AML-193 (cell line): Measurements from ENCODE around the gene RFX2.

Experiments used
- DNase-seq, 2 experiments: peaks; one replicate each; lab custom pipeline; 2025; lab: John Stamatoyannopoulos, UW

RFX2 gene

DNA sequence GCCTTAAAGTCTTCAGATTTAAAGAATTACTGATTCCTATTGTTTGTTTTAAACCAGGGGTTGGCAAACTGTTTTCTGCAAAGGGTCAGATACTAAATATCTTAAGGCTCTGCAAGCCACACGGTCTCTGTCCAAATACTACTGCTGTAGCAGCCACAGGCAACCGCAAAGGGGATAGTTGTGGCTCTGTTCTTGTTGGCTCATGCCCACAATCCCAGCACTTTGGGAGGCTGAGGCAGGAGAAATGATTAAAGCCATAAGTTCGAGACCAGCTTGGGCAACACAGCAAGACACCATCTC lies 154.7 kb downstream of the RFX2 start:
- no peak for DNase-seq

DNA sequence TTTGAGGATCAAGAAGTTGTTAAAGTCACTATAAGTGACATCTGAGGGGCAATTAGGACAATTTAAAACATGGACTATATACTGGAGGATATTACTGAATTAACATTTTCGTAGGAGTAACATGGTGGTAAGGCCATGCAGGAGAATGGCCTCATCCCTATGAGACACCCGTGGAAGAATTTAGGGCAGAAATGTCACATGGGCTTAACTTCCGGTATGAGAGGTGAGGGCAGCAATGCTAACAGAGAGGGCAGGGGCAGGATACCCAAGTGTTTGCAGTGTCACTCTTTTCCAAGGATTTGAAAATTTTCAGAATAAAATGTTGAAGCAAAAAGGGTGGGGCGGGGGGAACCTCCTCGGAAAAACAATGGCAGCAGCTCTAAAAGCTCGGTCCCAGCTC lies 156.0 kb downstream of the RFX2 start:
- no peak for DNase-seq

DNA sequence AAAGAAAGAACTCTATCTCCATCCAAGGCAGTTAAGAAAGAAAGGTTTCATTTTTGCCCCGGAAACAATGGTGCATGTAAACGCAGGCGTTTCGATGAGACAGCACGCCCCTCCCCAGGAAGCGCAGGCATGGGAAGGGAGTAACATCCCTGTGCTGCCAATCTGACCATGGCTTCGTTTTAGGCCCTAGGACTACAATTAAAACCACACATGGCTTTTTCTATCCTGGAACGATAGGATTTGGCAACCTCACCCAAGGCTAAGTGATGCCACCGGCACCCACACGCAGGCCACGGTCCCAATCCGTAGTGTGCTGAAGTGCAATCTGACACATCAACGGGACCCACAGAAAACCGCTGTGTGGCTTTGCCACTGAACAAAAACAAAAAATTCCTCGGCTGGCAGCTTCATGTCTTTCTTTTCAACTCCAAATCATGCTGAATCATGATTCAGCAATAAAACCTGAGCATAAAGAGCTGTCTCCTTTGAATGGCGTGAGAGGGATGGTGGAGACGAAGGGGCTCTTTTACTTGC lies 156.6 kb downstream of the RFX2 start:
- no peak for DNase-seq

DNA sequence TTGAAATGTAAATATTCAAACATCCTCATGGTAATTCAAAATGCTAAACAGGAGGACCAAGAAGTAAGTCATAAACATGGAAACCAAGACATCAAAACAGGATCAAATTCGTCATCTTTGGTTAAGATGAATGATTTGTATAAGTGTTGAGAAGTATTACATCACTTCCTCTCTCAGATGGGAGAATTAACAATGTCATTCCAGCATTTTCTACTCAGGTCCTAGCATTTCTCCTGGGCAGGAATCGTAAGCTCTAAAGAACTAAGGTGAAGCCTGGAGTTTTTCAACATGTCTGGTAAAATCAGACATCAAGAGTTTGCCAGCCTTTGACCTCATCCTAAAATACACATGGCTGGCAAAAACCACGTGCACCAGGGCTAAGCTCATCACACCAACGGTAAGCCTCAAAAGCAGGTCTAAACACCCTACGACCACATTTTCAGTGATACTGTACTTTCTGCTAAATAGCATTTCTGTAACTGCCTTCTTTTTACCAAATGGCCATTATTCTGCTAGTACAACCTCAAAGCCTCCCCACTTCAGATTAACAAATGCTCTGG lies 157.2 kb downstream of the RFX2 start:
- no peak for DNase-seq

DNA sequence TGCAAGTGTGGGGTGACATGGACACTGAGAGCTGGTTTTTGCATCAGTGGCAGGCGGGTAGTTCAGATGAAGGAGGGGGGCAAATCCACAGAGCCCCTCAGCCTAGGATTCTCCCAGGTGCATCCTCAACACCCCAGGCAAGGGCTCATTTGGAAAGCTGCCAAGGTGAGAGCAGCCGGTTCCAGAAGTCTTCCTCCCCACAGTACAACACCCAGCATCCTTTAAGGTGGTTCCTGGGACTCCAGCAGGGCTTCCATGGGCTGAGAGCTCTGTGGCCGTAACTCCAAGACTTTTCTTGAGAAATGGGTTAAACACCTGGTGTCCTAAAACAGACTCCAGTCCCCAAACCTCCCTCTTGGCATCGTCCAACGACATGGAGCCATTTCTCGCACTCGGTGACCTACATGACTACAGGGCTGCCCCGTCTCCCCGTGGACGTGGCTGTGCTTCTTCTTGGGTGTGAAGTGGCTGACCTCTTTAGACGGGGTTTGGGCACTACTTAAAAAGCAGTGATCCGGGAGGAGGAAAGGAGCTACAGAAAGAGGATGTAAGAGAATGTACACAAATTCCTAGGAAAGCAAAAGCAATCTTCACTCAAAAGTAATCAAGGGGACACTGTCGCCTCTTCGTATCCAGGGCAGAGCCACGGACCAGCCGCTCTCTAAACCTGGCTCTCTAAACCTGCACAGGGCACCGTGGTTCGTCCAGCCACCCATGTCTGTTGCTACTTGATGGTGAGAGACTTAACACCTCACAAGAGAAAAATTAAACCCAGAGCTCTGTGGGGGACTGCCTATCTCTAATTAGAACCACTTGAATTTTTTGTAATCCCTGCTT lies 157.9 kb downstream of the RFX2 start:
- DNase-seq = no peak

DNA sequence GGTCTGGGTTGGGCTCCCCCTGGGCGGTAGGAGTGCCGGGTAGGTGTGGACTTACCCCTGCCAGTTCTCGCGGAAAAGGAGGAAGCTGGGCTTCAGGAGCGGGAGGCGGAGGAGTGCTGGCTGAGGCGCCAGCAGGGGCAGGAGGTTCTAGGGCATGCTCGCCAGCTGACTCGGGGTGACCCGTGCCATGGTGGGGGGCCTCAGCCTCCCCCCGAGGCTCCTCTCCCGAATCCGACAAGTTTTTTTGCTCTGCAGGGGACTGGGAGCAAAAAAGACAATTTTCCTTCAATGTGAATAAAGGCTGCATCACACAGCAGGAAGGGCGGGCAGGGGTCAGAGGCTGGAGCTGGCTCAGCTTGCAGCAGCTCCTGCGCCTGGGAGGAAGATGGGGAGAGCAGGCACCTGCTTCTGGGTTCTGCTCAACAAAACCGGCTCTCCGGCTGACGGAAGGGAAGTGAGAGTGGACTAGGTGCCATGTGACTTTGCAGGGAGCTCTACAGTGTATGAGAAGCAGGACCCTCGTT lies 158.9 kb downstream of the RFX2 start:
- no peak for DNase-seq

DNA sequence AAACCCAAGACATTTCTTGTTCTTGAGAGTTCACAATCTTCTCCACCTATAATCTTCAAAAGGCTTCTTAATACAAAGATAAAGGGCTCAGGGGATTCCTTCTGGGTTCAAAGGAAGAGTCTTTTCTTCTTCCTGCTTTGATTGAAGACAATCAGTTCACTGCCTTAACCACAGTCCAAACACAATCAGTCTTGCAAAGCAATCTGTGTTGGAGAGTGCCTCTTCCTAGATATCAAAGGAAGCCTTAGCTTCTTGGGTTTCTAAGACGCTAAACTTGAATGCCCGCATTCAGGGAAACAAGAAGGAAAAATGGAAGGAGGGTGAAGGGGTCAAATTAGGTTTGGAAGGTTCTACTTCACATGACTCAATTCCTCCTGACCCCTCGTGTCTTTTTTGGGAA lies 159.6 kb downstream of the RFX2 start:
- no peak for DNase-seq

DNA sequence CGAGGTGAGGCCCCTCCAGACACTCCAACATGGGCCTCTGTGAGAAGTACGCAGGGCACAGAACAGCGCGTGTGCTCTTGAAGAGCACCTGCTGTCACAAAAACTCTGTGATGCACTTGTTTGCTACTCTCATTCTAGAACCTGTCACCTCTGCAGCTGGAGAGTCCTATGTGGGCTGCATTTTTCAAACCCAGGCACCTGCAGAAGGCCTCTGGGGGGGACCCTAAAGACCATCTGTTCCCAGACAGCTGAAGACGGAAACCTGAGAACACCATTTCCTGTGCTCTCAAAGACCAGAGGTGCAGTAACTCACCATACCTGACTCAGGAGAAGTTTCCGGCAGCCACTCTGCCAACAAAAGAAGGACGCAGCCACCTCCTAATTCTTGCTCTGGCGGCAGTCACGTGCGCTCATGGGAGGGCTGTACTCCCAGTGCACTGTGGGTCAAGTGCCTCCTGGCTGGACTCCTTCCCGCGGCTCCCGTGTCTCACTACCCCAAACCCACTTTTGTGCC lies 160.5 kb downstream of the RFX2 start:
- no peak for DNase-seq

DNA sequence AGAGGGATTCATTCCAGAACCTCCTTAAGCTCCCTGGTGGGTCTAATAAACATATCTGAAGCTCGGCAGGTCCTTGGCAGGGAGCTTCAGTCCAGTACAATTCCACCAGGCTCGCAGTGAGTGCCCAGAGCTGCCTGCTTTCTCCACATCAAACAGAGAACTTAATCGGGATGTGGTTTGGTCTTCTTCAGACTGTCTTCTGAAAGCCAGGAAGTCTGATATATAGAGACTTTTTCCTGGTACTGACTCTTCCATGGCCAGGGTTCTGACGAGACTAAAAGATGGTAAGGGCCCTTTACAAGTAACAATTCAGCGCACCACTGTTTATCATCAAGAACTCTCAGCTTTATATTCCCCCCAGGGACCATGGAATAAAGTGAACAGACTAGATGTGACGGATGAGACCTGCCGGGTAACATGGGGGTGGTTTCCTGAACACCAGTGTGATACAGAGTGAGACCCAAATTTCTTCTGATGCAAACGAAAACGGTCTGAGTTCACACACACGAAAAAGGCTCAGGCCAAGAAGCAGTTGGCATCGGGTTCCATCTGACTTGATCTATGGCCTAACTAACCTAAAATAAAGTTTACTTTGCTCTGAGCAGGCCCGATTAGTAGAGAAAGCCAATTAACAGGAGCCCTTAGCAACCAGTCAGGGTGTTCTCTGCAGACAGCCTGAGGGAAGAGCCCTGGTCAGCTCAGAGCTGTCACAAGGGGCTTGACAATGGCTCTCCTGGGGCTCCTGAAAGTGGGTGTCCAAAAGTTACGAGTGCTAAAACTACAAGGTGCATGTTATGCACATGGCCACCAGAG lies 161.3 kb downstream of the RFX2 start:
- DNase-seq = no peak

DNA sequence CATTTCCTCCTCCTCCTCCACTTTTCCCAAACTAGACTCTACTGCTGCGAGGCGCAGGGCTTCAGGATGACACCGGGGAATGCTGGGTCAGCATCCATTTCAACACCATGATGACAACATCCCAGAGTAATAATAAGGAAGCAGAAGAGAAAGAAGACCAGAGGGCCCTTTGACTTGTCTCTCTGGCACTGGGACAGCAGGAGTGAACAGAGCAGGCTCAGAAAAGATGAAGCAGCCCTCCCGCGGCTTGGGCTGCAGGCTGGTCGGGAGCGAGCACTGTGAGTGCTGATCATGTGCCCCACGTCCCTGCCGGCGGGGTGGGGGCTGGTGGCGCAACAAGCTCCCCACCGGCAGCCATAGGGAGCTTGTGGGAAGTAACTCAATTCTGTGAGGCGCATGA lies 162.9 kb downstream of the RFX2 start:
- no peak for DNase-seq

DNA sequence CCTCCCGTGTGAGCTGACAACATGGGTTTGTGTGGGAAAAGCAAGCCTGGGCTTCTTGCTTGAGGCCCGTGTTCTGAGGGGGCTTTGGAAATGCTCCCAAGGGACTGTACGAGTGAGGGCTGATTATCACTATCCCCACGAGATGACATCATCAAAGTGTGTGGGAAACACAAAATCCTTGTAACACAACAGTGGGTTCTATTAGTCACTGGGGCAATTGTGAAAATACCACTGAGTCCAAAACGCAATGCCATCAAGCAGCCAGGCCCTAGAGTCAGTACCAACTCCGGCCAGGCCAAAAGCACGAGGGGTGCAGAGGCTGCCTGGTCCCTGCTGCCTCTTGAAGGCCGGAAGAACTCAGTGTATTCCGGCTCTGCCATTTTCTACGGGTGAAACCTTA lies 166.7 kb downstream of the RFX2 start:
- DNase-seq = no peak
